ENCODE data around the gene KIAA1586.
"Not testable (repeated sequence)": the region's sequence is repeated elsewhere in the genome, so short reads cannot be mapped to it uniquely, and the experiment has no call there.

Gene KIAA1586, protein sequence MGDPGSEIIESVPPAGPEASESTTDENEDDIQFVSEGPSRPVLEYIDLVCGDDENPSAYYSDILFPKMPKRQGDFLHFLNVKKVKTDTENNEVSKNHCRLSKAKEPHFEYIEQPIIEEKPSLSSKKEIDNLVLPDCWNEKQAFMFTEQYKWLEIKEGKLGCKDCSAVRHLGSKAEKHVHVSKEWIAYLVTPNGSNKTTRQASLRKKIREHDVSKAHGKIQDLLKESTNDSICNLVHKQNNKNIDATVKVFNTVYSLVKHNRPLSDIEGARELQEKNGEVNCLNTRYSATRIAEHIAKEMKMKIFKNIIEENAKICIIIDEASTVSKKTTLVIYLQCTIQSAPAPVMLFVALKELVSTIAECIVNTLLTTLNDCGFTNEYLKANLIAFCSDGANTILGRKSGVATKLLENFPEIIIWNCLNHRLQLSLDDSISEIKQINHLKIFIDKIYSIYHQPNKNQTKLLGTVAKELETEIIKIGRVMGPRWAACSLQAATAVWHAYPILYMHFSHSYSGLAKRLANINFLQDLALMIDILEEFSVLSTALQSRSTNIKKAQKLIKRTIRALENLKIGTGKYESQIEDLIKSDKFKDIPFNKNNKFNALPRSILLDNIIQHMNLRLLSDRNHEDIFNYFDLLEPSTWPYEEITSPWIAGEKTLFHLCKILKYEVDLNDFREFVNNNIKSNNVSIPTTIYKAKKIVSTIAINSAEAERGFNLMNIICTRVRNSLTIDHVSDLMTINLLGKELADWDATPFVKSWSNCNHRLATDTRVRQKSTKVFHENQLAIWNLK

DNA sequence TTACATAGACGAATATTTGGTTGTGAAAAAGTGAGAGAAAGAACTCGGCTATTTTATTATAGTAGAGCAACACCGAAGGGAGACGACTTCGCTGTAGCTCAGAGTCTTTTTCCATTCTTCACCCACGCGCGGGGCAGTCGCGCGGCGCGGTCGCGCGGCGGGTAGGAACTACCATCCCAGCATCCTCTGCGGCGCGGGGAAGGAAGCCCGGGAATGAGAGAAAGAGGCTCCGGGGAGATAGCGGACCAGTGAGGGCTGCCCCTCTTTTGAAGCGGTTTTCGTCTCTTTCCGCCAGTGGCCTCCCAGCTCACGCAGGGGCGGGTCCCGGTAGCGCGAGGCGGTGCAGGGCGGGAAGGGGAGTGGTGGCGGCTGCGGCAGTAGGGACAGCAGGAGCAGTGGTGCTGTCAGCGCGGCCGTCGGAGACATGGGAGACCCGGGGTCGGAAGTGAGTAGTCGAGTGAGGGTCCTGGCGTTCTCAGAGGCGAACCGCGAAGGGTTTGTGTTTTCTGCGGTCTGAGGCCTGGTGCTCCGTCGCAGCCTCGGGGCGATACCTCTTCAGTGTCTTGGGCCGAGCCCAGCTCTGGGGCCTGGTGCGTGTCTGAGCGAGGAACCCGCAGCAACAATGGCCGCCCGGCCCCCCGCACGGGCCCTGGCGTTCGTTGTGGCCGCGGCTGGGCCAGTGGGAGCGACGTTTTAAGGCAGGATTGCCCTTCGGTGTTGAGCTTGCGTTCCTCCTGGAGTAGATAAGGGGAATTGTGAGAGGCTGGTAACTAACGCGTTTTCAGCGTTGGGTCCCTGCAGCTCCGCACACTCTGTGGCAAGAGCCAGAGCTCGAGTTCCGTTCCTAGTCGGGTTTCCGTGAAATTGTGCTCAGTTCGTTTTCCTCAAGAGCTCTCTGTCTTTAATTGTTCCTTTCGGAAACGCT, at the start of gene KIAA1586:
KIAA1586 (plus strand) TSS at position 362 of the 925 bp plus-strand sequence; CDS start at position 425, 63 bp downstream.
- H3K36me3 ChIP-seq: peaks cover 25% of the 10 kb centered on the region
- H3K9me3 ChIP-seq, H3K27me3 ChIP-seq: not testable (repeated sequence)
- peaks cover 37% of the 10 kb centered on the region for H4K20me1 ChIP-seq
- peaks cover 23% of the 10 kb centered on the region for H3K4me1 ChIP-seq
- H3K4me2 ChIP-seq: peak within 1 kb of the TSS; percentile 71
- H3K9ac ChIP-seq: peak within 1 kb of the TSS; percentile 73
- H3K4me3 ChIP-seq: peak within 1 kb of the TSS; percentile 73
- peak within 1 kb of the TSS; percentile 72 for H3K27ac ChIP-seq

DNA sequence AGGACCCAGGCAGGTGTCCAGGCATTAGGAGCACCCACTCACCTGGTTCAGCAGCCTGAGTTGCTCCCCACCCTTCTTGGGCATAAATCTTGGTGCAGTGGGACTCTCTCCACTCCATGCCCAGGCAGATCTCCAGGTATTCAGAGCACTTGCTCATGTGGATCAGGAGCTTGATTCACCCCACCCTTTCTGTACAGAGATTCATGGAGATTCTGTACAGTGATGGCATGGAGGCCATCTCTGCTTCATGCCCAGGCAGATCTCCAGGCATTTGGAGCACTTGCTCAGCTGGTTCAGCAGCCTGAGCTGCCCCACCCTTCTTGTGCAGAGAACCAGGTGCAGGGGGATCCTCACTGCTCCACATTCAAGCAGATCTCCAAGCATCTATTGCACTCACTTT, 47.4 kb upstream of the KIAA1586 start:
- Histone ChIP-seq H4K20me1 (no peaks in the 10 kb centered on the region), H3K4me1 (no peaks in the 10 kb centered on the region), H3K4me3 (no peak overlapping the region), H3K4me2 (no peak overlapping the region), H3K9ac (no peak overlapping the region), H3K36me3 (0 out of 2 replicates have a peak, but pooled peaks cover 5% of the 10 kb centered on the region), H3K9me3 (peaks cover 22% of the 10 kb centered on the region), H3K27ac (no peak overlapping the region), H3K27me3 (no peaks in the 10 kb centered on the region)
- TF ChIP-seq Cebpa-rat (IDR thresholded peaks at IDR 0.05): no peak

DNA sequence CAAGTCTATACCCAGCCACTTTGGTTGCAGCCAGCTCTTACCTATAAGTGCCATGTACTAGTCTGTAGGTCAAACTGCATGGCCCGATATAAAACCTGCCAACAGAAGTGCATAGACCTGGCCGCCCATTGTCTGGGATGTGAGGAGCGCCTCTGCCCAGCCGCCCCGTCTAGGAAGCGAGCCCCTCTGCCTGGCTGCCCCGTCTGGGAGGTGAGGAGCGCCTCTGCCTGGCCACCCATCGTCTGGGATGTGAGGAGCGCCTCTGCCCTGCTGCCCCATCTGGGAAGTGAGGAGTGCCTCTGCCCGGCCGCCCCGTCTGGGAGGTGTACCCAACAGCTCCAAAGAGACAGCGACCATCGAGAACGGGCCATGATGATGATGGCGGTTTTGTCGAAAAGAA, 46.7 kb upstream of the KIAA1586 start:
- H3K4me3 ChIP-seq, H3K36me3 ChIP-seq, H3K4me1 ChIP-seq, H3K27me3 ChIP-seq, H4K20me1 ChIP-seq, H3K9ac ChIP-seq, H3K4me2 ChIP-seq, H3K27ac ChIP-seq: not testable (repeated sequence)
- H3K9me3 ChIP-seq: peaks cover 22% of the 10 kb centered on the region

DNA sequence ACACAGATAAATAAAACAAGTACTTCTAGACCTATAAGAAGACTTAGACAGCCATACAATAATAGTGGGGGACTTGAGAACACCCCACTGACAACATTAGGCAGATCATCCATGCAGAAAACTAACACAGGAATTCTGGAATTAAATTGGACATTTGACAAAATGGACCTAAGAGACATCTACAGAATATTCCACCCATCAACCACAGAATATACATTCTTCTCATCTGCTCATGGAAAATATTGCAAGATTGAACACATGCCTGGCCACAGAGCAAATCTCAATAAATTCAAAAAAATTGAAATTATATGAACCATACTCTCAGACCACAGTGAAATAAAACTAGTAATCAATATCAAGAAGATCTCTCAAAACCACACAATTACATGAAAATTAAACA, 44.3 kb upstream of the KIAA1586 start:
- H3K27me3 ChIP-seq: no peaks in the 10 kb centered on the region
- H4K20me1 ChIP-seq: no peaks in the 10 kb centered on the region
- H3K36me3 ChIP-seq: 0 out of 2 replicates have a peak, but pooled peaks cover 5% of the 10 kb centered on the region
- H3K27ac ChIP-seq: no peak overlapping the region
- no peak for TF ChIP-seq Cebpa-rat (IDR thresholded peaks at IDR 0.05)
- no peak overlapping the region for H3K4me2 ChIP-seq
- no peak overlapping the region for H3K4me3 ChIP-seq
- H3K9me3 ChIP-seq: peaks cover 22% of the 10 kb centered on the region
- H3K4me1 ChIP-seq: no peaks in the 10 kb centered on the region
- H3K9ac ChIP-seq: no peak overlapping the region

DNA sequence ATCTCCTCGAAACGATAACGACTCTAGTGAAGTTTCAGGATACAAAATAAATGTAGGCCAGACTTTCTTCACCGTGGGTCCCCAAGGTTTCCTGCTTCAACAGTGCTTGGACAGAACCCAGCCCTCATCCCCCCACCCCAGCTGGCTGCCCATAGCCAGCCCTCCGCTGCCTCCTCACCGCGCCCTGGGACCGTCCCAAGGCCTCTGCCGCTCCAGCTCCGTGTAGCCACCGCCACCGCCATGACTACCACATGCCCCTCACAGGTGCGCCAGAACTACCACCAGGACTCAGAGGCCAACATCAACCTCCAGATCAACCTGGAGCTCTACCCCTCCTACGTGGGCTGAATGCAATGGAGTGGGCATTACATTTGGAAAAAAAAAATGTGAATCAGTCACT, 42.2 kb upstream of the KIAA1586 start:
- no peaks in the 10 kb centered on the region for H3K4me1 ChIP-seq
- no peak overlapping the region for H3K9ac ChIP-seq
- H3K27ac ChIP-seq: no peak overlapping the region
- no peaks in the 10 kb centered on the region for H4K20me1 ChIP-seq
- no peak overlapping the region for H3K4me2 ChIP-seq
- no peak for TF ChIP-seq Cebpa-rat (IDR thresholded peaks at IDR 0.05)
- H3K27me3 ChIP-seq: no peaks in the 10 kb centered on the region
- H3K36me3 ChIP-seq: 0 out of 2 replicates have a peak, but pooled peaks cover 2% of the 10 kb centered on the region
- peaks cover 6% of the 10 kb centered on the region for H3K9me3 ChIP-seq
- no peak overlapping the region for H3K4me3 ChIP-seq

DNA sequence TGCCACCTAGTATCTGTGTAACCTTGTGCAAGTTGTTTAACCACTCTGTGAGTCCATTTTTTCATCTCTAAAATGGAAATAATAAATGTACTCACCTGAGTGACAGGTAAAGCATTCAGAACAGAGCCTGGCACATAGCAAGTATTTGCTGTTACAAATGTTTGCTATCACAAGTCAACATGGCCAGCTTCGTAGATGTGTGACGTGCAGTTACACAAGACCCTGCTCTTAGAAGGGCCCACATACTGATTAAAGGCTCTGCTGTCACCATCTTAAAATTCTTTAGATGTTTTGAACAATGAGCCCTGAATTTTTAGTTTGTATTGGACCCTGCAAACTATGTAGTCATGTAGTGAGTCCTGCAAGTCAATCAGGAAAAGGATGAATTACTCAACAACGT, 40.4 kb upstream of the KIAA1586 start:
- H3K36me3 ChIP-seq: no peaks in the 10 kb centered on the region
- no peak overlapping the region for H3K4me2 ChIP-seq
- no peaks in the 10 kb centered on the region for H3K27me3 ChIP-seq
- H3K4me1 ChIP-seq: no peaks in the 10 kb centered on the region
- H4K20me1 ChIP-seq: no peaks in the 10 kb centered on the region
- H3K9ac ChIP-seq: no peak overlapping the region
- no peak overlapping the region for H3K4me3 ChIP-seq
- H3K9me3 ChIP-seq: no peaks in the 10 kb centered on the region
- no peak overlapping the region for H3K27ac ChIP-seq
- no peak for TF ChIP-seq Cebpa-rat (IDR thresholded peaks at IDR 0.05)

DNA sequence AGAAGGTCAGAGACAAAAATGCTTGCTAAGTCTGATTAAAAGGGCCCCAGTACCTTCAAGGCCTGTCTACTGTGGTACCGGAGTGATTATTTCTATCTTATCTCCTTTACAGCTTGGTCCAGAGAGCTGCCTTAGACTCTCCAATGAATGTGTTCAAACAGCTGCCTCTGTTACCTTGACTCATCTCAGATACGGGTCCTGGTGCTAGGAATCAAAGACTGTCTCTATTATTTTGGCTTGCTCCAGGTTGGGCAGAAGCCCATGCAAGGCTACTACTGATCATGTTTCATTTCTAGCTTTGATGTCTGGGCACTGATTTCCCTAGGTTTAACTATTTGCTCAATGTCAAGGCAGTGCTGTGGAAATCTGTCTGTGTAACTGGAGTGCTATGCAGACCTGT, 38.4 kb upstream of the KIAA1586 start:
- H3K4me3 ChIP-seq, H3K27ac ChIP-seq, H3K27me3 ChIP-seq, H4K20me1 ChIP-seq, H3K9ac ChIP-seq, H3K36me3 ChIP-seq, H3K9me3 ChIP-seq, H3K4me1 ChIP-seq, H3K4me2 ChIP-seq: not testable (repeated sequence)

DNA sequence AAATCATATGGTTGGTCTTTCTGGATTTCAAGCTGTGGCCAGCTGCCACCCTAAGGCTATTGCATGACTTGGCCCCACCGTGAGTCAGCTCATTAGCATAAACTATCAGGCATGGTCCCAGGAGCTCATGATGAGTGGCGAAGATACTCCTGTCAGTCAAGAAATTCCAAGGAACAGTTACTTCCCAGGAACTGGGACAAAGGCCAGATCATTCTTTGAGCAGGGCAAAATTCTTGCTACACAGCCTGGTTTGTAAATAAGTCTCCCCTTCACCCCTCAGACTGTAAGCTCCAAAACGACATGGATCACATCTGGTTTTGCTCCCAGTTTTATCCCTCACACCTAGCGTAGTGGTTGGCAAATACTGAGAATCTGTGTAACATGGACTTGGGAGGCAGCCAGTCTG, 33.0 kb upstream of the KIAA1586 start:
- H3K4me3 ChIP-seq: no peak overlapping the region
- H3K9ac ChIP-seq: no peak overlapping the region
- H3K36me3 ChIP-seq: no peaks in the 10 kb centered on the region
- no peaks in the 10 kb centered on the region for H4K20me1 ChIP-seq
- no peaks in the 10 kb centered on the region for H3K9me3 ChIP-seq
- no peak overlapping the region for H3K4me2 ChIP-seq
- H3K27ac ChIP-seq: no peak overlapping the region
- no peak for TF ChIP-seq Cebpa-rat (IDR thresholded peaks at IDR 0.05)
- H3K27me3 ChIP-seq: no peaks in the 10 kb centered on the region
- H3K4me1 ChIP-seq: no peaks in the 10 kb centered on the region

DNA sequence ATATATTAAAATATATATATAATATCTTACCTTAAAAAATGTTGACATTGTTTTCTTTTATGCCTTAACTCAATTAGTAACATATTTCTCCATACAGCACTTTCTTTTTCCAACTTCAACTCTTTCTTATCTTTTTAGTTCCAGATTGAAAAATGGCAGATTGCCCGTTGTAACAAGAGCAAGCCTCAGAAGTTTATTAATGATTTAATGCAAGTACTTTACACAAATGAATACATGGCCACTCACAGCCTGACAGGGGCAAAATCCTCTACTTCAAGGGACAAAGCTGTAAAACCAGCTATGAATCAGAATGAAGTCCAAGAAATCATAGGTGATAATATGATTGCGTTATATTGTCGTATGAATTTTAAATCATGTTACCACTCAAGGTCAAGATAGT, 29.4 kb upstream of the KIAA1586 start:
- Histone ChIP-seq H3K9ac (no peak overlapping the region), H3K9me3 (no peaks in the 10 kb centered on the region), H3K4me1 (no peaks in the 10 kb centered on the region), H3K4me2 (no peak overlapping the region), H3K36me3 (no peaks in the 10 kb centered on the region), H3K27ac (no peak overlapping the region), H3K27me3 (no peaks in the 10 kb centered on the region), H4K20me1 (no peaks in the 10 kb centered on the region), H3K4me3 (no peak overlapping the region)
- no peak for TF ChIP-seq Cebpa-rat (IDR thresholded peaks at IDR 0.05)

Measured in BLaER1 (cell line).